HG03432 (cell line): ENCODE measurements around the gene ASPDH.
A peak's percentile ranks its signal among the peaks of the same experiment; 100 is the strongest.
"Not testable (repeated sequence)": the region's sequence is repeated elsewhere in the genome, so short reads cannot be mapped to it uniquely, and the experiment has no call there.

Source experiments
- ATAC-seq: cut with Tn5 transposase; IDR thresholded peaks from one replicate; pipeline ENCODE4 v1.9.1; 2021; ENCODE audit warnings: mild to moderate bottlenecking, moderate library complexity; ENCODE audit not compliant: unreplicated experiment

Gene ASPDH

DNA sequence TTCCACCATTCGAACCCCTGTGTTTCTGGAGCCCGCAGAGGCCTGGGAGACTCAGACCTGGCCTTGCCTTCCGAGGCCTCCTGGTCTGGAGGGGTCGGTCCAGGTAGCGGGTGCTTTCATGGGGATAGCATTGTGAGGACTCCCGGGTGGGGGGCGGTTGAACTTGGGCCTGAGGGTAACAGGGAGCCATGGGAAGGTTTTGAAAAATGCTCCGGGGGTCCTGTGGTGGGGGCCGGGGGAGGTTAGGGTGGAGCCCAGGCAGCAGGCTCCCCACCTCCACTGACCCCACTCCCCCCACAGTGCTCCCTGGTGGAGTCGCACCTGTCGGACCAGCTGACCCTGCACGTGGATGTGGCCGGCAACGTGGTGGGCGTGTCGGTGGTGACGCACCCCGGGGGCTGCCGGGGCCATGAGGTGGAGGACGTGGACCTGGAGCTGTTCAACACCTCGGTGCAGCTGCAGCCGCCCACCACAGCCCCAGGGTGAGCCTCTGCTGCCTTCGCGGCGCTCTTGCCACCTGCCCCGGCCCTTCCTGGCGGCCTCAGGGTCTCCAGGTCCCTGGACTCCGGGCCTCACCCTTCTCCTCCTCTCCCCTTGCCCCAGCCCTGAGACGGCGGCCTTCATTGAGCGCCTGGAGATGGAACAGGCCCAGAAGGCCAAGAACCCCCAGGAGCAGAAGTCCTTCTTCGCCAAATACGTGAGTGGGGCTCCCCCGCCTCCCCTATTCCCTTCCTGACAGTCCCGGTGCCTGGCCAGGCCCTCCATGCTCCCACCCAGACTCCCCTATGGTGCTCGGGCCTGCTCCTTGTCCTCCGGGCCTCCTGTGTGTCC is 33.2 kb downstream of the ASPDH start:
- ATAC-seq = no peak

DNA sequence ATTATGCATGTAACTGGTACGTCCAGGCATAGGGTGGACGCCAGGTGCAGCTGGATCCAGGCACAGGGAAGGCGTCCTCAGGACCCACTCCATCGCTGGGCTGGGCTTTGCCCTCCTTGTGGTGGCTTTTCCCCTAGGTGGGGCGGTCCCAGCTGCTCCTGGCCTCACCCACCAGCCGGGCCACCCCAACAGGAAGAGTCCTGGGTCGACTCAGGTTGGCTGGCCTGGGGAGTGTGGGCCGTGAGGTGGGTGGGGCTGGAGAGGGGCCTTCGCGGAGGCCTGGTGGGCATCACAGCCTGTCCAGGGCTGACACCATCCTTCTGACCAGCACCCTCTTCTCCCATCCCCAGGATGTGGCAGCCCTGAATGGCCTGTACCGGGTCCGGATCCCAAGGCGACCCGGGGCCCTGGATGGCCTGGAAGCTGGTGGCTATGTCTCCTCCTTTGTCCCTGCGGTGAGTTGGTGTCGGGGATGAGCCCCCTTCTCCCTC is 33.9 kb downstream of the ASPDH start:
- ATAC-seq = no peak

DNA sequence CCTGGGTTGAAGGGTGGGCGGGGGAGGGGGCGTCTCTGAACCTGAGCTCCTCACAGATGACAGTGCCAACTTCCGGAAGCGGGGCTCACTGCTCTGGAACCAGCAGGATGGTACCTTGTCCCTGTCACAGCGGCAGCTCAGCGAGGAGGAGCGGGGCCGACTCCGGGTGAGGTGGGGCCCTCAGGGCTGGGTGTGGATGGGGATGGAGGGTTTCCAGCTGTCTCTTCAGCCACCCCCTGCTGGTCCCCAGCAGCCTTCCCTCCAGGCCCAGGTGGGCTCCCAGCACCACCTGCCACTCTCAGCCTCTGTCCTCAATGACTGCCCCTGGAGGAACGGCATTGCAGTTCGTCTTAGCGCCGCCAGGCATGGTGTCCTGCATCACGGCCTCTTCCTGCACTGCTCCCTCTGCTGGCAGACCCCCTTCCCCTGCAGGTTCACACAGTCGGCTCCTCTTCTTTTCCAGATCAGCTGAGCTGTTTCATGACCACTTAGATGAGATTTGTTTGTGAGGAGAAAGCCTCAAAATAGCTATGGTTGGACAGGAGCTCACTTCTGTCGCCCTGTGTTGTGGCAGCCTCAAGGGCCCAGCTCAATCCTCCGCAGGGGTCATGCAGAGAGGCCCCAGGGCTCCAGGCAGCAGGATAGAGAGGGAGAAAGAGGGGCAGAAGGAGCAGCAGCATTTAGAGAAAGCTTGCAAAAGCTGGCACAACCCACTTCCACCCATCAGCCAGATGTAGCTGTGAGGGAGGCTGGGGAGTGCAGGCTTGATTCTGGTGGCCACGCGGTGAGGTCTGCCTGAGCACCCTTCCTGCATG is 34.6 kb downstream of the ASPDH start:
- ATAC-seq = no peak

DNA sequence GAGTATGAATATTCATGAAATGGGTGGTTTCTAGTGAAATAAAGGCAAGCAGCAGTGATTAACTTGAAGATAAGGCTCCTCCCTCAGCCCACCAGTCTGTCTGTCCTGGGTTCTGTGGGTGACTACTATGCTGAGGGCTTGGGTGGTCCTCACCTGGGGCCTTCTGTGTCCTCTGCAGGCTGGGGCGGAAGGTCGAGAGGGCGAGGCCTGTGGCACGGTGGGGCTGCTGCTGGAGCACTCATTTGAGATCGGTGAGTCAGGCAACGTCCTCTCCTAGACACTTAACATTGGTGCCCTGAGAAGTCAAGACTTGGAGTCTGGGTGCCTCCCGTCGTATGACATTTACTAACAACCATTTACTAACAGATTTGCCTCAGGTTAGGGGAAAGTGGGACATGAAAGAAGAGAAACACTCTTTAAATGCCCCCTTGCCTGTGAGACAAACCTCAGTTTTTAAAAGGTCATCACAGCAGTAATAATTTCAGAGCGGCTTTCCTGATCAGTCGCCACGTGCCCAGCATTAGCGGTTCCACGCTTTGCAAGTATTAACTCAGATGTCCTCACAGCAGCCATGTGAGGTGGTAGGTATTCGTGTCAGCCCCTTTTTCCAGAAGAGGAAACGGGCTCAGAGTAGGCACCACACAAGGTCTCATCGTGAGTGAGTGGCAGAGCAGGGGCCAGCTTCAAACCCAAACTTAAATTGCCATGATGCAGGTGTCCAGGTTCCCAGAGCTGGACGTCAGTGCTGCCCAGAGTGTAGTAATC is 35.8 kb downstream of the ASPDH start:
- ATAC-seq = no peak

DNA sequence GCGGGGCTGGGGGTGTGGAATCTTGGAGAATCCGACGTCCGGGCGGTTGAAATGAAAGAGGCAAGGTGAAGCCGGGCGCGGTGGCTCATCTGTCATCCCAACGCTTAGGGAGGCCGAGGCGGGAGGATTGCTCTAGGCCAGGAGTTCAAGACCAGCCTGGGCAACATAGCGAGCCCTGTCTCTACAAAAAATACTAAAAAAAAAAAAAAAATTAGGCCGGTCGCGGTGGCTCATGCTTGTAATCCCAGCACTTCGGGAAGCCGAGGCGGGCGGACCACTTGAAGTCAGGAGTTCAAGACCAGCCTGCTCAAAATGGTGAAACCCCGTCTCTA is 36.8 kb downstream of the ASPDH start:
- no peak for ATAC-seq

DNA sequence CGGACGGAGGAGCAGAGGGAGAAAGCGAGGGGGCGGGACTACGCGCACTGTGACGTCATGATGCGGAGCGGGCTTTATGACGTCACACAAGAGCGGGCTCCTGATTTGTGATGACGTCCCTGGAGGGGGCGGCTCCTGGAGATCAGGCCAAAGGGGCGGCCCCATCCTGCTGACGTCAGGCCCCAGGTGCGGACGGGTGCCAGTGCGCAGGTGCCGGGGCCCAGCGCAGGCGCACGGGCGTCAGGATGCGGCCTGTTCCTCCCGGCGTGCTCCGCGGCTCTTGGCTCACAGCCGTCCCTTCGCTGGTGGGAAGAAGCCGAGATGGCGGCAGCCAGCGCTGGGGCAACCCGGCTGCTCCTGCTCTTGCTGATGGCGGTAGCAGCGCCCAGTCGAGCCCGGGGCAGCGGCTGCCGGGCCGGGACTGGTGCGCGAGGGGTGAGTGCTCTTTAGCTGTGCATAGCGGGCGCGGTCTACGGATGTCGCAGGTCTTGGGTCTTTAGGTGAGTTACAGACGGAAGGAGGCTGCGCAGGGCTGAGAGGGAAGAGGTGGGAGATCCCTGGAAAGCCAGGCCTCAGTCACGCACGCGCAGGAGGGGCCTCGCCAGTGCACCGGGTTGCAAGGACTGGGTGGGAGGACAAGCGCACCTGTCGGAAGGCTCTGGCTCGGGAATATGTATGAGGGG is 37.3 kb downstream of the ASPDH start, which contains the start of the genes EMC10 and GARIN5A:
TSS of gene EMC10 (plus strand) at position 284 of the 683 bp plus-strand sequence. CDS start at position 322, 38 bp downstream.
TSS of gene GARIN5A (minus strand) at position 625 of the 683 bp plus-strand sequence. CDS start at position 165, 460 bp downstream.
- ATAC-seq = peak; percentile 85

DNA sequence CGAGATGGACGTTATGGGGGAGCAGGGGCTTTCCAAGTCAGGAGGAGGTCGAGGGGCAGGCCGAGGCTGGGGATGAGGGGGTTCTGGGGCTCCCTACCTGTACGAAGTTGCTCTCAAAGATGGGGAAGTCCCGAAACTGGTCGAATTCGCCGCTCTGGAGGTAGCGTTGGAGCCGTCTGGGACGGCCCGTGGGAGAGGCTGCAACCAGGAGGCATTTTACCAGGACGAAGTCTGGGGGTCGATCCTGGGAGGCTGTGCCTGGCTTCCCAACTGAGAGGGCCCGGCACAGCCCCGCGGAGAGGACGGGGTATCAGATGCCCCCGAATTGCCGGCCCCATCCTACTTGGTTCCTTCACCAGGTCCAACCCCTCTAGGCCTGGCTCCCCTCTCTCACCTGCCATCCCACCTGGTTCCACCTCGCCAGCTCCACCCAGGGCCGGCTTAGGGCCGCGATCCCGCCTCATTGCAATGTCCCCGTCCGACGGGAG is 37.9 kb downstream of the ASPDH start:
- peak; percentile 7 for ATAC-seq

DNA sequence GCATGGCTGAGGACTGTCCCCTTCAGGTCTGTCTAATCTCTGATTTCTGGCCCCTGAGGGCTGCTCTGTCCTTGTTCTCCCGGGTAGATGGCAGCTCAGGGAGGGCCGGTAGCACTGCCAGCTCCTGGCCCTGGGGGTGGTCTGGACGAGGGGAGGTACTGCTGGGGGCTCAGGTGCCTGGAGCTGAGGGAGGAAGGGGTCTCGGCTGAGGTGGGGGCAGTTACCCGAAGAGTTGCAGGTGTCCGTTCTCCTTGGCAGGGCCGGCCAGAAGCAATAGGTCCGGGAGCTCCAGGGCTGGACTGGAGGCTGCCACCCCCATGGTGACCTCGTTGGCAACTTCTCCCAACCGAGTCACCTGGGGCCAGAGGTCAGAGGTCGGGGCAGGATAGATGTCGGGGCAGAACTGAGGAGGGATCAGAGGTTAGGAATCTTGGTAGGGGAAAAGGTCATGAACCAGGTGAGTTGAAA is 38.6 kb downstream of the ASPDH start:
- no peak for ATAC-seq

DNA sequence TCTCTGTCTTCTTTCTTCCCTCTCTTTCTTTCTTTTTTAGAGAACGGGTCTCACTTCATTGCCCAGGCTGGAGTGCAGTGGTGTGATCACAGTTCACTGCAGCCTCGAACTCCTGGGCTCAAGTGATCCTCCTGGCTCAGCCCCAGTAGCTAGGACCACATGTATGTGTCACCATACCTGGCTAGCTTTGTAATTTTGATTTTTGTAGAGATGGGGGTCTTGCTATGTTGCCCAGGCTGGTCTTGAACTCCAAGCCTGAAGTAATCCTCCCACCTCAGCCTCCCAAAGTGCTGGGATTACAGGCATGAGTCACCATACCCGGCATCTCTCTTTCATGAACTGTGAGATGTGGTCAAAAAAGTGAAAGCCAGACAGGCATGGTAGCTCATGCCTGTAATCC is 40.4 kb downstream of the ASPDH start:
- ATAC-seq = not testable (repeated sequence)

DNA sequence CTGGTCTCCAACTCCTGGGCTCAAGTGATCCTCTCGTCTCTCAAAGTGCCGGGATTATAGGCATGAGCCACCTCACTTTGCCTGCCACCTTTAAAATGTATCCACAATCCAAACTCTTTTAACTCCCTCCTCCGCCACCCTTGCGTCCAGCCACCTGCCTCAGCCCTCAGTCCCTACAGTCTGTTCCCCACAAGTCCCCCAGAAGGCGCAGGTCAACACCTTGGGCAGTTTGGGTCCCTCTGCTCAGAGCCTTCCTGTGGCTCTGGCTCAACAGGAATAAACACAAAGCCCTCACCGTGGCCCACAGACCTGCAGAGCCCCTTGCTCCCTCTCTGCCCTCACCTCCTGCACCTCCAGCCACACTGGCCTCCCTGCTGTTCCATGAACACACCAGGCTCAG is 44.9 kb downstream of the ASPDH start:
- no peak for ATAC-seq

DNA sequence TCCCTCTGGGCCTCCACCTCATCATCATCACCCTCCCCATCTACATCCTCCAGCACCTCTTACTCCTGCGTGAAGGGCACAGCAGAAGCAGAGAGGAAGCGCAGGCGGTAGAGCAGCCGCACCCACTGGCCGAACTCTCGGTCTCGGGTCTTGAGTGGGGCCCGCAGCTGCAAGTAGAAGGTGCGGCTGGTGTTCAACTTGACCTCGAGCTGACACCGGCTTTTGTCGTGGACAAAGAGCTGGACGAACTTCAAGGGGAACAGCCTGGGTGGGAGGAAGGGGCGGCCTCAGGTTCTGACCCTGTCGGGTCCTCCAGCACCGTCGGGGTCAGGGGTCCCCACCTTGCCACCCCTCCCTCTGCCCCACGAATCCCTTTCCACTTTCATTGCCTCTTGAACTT is 46.1 kb downstream of the ASPDH start:
- no peak for ATAC-seq

DNA sequence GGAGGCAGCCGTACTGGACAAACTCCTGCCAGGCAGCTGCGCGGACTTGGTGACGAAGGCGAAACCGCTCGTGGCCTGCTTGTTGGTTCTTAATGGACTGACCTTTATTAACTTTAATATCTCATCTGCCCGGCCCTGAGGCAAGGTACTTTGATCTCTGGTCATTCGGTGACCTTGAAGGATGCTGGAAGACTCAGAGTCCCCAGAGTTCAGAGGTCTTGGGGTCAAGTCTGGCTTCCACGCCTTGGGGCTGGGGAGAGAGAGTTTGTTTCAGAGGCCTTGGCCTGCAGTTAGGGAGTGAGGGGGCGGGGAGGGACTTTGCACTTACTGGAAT is 47.0 kb downstream of the ASPDH start:
- no peak for ATAC-seq

DNA sequence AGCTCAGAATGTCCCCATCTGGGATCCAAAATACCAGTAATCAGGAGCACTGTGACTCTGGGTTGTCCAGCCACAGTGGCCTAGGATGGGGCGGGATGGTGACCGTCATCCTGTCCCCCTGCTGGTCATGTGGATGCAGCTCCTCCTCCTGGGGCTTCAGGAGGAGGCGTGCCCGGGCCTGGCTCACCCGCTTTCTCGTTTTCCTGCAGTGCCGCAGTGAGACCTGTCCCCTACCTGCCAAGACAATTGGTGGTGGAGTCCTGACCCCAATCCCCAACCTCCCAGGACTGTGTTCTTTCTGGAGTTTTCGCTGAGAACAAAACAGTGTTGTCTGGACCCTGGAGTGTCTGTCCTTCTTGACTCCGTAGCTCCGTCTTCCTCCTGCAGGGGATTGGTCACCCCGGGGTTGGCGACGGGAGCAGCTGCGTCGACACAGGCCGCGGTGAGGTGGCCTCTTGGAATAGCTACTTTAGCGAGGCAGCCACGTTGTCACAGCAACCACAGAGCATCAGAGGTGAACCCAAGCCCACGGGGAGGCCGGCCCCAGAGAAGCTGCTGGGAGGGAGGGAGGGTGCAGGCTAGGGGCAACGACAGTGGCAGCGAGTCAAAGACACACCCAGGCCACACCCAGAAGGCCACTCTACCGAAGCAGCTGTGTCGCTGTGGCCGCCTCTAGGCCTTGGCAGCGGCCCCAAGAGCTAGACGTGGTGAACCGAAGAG is 47.6 kb downstream of the ASPDH start:
- ATAC-seq = no peak

DNA sequence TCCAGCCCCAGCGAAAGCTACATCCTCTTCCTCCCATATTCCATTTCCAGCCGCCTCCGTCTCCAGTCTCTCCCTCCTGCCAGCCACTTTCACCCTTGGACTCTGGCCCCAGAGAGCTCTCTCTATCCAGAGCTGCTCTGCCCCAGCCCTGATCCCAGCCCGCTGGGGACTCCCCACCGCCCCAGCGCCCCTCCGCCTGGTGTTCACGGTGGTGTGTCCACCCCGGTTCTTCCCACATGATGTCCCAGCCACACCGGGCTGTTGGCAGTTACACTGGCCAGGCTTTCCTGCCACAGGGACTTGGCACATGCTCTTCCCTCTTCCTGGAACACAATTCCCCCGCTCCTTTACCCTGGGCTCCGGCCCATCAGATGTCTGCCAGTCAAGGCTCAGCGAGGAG is 48.7 kb downstream of the ASPDH start:
- ATAC-seq = no peak

DNA sequence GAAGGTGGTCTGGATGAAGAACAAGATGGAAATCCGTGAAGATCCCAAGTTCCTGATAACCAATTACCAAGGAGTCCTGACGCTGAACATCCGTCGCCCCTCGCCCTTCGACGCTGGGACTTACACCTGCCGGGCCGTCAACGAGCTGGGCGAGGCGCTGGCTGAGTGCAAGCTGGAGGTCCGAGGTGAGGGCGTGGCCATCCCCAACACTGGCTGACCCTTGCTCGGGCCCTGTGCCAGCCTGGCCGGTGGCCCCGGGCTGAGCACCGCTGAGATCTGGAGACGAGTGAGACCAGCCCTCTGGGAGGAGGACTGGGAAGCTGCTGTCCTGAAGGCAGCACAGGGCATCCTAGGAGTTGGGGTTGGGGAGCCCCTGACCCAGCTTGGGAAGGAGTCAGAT is 49.4 kb downstream of the ASPDH start:
- ATAC-seq = no peak

DNA sequence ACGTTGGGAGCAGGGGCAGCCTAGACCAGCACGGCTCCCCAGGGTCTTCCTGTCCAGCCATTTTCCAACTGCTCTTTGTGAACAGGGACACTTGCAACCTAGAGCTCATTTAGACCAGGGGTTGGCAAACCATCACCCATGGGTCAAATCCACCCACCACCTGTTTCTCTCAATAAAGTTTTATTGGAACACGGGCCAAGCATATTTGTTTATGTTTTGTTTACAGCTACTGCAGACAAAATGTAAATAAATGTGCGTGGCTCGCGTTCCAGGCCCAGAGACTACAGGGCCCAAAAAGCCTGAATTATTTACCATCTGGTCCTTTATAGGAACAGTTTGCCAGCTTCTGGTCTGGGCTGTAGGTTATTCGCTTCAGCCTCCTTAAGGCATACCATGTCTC is 50.7 kb downstream of the ASPDH start:
- no peak for ATAC-seq
